ENCODE results near the gene CD82.

Gene CD82

DNA sequence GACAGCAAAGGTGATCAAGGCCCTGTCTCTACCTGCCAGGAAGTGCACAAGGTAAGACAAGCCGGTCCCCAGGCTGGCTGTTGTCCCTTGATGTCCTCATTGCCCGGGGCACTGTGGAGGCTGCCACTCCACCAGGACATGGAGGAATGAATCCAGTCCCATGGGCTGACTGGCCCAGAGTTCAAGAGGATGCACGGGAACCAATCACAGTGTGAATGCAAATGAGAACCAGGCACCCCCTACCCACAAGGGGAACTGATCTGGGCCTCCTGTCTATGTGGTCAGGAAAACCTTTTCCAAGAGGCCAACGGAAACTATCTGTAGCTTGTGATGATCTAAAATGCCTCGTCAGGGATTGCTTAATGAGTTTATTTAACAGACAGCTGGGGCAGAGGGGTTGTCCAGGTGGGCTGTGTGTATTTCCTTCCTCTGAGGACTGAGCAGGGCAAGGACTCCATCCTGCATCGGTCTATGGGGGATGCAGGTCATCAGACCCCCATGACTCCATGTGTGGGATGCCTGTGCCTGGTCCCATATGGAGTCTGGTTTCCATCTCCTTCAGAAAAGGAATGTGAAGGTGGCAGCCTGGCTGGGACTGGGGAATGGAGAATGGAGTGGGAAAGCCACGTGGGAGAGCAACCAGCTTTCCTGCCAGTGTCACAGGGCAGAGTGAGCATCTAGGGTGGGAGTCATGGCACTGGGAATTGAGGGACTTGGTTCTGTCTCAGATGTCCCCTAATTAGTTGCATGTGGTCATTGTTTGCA lies 60.5 kb downstream of the CD82 start:
- peak overlapping the region; percentile 48; the same call in 1 of the 2 replicates for H3K27ac ChIP-seq

DNA sequence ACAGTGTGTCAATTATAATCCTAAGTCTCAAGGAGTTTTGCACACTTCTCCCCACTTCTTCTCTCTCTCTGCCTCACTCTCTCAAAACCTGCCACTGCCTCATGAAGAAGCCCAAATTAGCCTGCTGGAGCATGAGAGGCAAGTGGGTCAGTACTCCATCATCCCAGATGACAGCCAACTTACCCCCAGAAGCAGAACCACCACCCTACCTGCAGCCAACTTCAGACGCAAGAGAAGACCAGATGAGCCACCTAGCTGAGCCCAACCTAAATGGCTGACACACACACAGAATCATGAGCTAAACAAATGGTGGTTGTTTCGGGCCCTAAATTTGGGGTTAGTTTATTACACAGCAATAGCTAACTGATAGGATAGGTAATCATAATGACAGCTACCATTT lies 61.2 kb downstream of the CD82 start:
- Histone ChIP-seq H3K27me3 (no peaks in the 10 kb centered on the region), H3K4me2 (peak overlapping the region; percentile 74; the same call in 1 of the 2 replicates), H3K9me3 (no peaks in the 10 kb centered on the region), H4K20me1 (no peaks in the 10 kb centered on the region), H3K4me1 (peaks cover 75% of the 10 kb centered on the region), H3K36me3 (no peaks in the 10 kb centered on the region), H3K4me3 (no peak overlapping the region), H3K27ac (no peak overlapping the region), H3K9ac (no peak overlapping the region)
- TF ChIP-seq Cebpa-rat (IDR thresholded peaks at IDR 0.05) = no peak

More for the DNA sequence above, 60.5 kb downstream of the CD82 start:
- Histone ChIP-seq H3K36me3 (no peaks in the 10 kb centered on the region), H3K4me1 (peaks cover 81% of the 10 kb centered on the region), H3K4me2 (peak overlapping the region; percentile 74), H4K20me1 (no peaks in the 10 kb centered on the region), H3K9me3 (no peaks in the 10 kb centered on the region), H3K9ac (no peak overlapping the region), H3K4me3 (peak overlapping the region; percentile 18; the same call in 1 of the 2 replicates), H3K27me3 (no peaks in the 10 kb centered on the region)
- no peak for TF ChIP-seq Cebpa-rat (IDR thresholded peaks at IDR 0.05)

- Histone ChIP-seq H3K9ac (no peak overlapping the region), H3K4me2 (peak overlapping the region; percentile 53), H3K27ac (no peak overlapping the region), H4K20me1 (no peaks in the 10 kb centered on the region), H3K4me1 (peaks cover 73% of the 10 kb centered on the region), H3K4me3 (no peak overlapping the region), H3K36me3 (no peaks in the 10 kb centered on the region), H3K9me3 (no peaks in the 10 kb centered on the region), H3K27me3 (no peaks in the 10 kb centered on the region)
- no peak for TF ChIP-seq Cebpa-rat (IDR thresholded peaks at IDR 0.05)
These were observed 61.8 kb downstream of the CD82 start for GRCh38 chr11:44627165-44627789.

GRCh38 chr11:44627911-44628729 lies 62.7 kb downstream of the CD82 start:
- Histone ChIP-seq H3K4me1 (peaks cover 73% of the 10 kb centered on the region), H3K4me3 (no peak overlapping the region), H3K9ac (0 out of 2 replicates have a peak overlapping the region, but pooled peaks have one; percentile 11), H4K20me1 (no peaks in the 10 kb centered on the region), H3K9me3 (no peaks in the 10 kb centered on the region), H3K4me2 (peak overlapping the region; percentile 53), H3K36me3 (no peaks in the 10 kb centered on the region), H3K27me3 (no peaks in the 10 kb centered on the region), H3K27ac (no peak overlapping the region)
- no peak for TF ChIP-seq Cebpa-rat (IDR thresholded peaks at IDR 0.05)

- H4K20me1 ChIP-seq = no peaks in the 10 kb centered on the region
- no peaks in the 10 kb centered on the region for H3K27me3 ChIP-seq
- 0 out of 2 replicates have a peak overlapping the region, but pooled peaks have one; percentile 11 for H3K9ac ChIP-seq
- TF ChIP-seq Cebpa-rat (IDR thresholded peaks at IDR 0.05) = no peak
- no peaks in the 10 kb centered on the region for H3K9me3 ChIP-seq
- H3K4me3 ChIP-seq = no peak overlapping the region
- no peak overlapping the region for H3K27ac ChIP-seq
- H3K4me1 ChIP-seq = peaks cover 73% of the 10 kb centered on the region
- peak overlapping the region; percentile 53 for H3K4me2 ChIP-seq
- H3K36me3 ChIP-seq = no peaks in the 10 kb centered on the region
These were observed 63.6 kb downstream of the CD82 start for GRCh38 chr11:44628730-44629700.

DNA sequence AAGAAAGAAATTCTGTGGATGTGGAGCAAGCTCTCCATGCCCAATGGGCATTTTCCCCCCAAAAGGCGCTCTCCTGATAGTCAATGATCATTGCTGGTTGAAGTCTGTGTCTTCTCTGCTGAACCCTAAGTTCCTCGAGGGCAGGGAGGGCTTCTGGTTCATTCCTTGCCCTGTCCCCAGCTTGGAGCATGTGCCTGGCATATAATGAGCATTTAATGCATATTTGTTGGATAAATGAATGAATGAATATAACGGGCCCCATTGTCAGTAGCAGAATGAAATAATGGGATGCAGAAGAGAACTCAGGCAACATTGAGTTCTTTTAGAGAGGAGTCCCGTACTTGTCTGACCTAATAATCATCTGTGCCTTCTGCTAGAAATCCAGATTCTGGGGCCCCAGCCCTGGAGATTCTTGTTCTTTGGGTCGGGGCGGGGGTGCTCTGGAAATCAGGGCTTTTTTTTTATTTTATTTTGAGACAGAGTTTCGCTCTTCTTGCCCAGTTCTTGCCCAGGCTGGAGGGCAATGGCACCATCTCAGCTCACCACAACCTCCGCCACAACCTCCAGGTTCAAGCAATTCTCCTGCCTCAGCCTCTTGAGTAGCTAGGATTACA lies 64.4 kb downstream of the CD82 start:
- H3K4me1 ChIP-seq = peaks cover 73% of the 10 kb centered on the region
- no peak overlapping the region for H3K9ac ChIP-seq
- no peak for TF ChIP-seq Cebpa-rat (IDR thresholded peaks at IDR 0.05)
- no peak overlapping the region for H3K4me3 ChIP-seq
- no peaks in the 10 kb centered on the region for H3K9me3 ChIP-seq
- H3K4me2 ChIP-seq = no peak overlapping the region
- H3K27me3 ChIP-seq = no peaks in the 10 kb centered on the region
- H3K36me3 ChIP-seq = no peaks in the 10 kb centered on the region
- no peak overlapping the region for H3K27ac ChIP-seq
- no peaks in the 10 kb centered on the region for H4K20me1 ChIP-seq

GRCh38 chr11:44630511-44631210 lies 65.2 kb downstream of the CD82 start:
- H3K4me2 ChIP-seq = no peak overlapping the region
- H4K20me1 ChIP-seq = no peaks in the 10 kb centered on the region
- TF ChIP-seq Cebpa-rat (IDR thresholded peaks at IDR 0.05) = no peak
- peaks cover 72% of the 10 kb centered on the region for H3K4me1 ChIP-seq
- no peaks in the 10 kb centered on the region for H3K9me3 ChIP-seq
- no peak overlapping the region for H3K9ac ChIP-seq
- H3K27me3 ChIP-seq = no peaks in the 10 kb centered on the region
- no peak overlapping the region for H3K4me3 ChIP-seq
- no peaks in the 10 kb centered on the region for H3K36me3 ChIP-seq
- H3K27ac ChIP-seq = no peak overlapping the region

GRCh38 chr11:44631831-44632230 lies 66.4 kb downstream of the CD82 start:
- Histone ChIP-seq H3K9ac (no peak overlapping the region), H4K20me1 (no peaks in the 10 kb centered on the region), H3K4me2 (no peak overlapping the region), H3K4me1 (peaks cover 61% of the 10 kb centered on the region), H3K36me3 (no peaks in the 10 kb centered on the region), H3K27ac (no peak overlapping the region), H3K27me3 (no peaks in the 10 kb centered on the region), H3K9me3 (no peaks in the 10 kb centered on the region), H3K4me3 (no peak overlapping the region)
- TF ChIP-seq Cebpa-rat (IDR thresholded peaks at IDR 0.05) = no peak
